CD8-positive, alpha-beta memory T cell (primary cell): ENCODE results near the gene AP3S2. TPM values are rescaled to one million over a fixed set of nuclear protein-coding genes. Genes with fewer than 3 reads are reported as not detected.
"Not testable (repeated sequence)": the region's sequence is repeated elsewhere in the genome, so short reads cannot be mapped to it uniquely, and the experiment has no call there.

Experiments
- CTCF ChIA-PET: fragments of 350-600 bp; sonication (Branson Sonifier 250); formaldehyde crosslinking; loops from one replicate; lab custom pipeline; 2021; ENCODE audit warnings: antibody characterized with exemption; lab: Charles Lee
- POLR2A ChIA-PET: fragments of 350-600 bp; sonication (Branson Sonifier 250); formaldehyde crosslinking; loops from one replicate; lab custom pipeline; 2021; ENCODE audit warnings: antibody characterized with exemption; lab: Charles Lee
- DNase-seq, 5 donors: peaks; one replicate each; pipeline versions ENCODE4 v3.0.0 to v3.0.0-alpha.2; 2020 to 2022; ENCODE audit warnings: mixed read lengths in 1 of 5
- H3K27ac ChIP-seq: one replicate; pipeline ENCODE4 v1.7.0; 2013; ENCODE audit warnings: low read depth, mild to moderate bottlenecking, low read length, moderate library complexity
- H3K27me3 ChIP-seq: 2 replicates; pipeline ENCODE4 v1.7.0; 2013; ENCODE audit warnings: low read length, mild to moderate bottlenecking; ENCODE audit not compliant: insufficient read depth, poor library complexity, severe bottlenecking
- H3K36me3 ChIP-seq: 2 replicates; pipeline ENCODE4 v1.7.0; 2013; ENCODE audit warnings: mild to moderate bottlenecking, low read length, moderate library complexity; ENCODE audit not compliant: insufficient read depth
- H3K4me1 ChIP-seq: 2 replicates; pipeline ENCODE4 v1.7.0; 2013; ENCODE audit warnings: mild to moderate bottlenecking, low read length, moderate library complexity; ENCODE audit not compliant: insufficient read depth
- H3K4me3 ChIP-seq: 2 replicates; pipeline ENCODE4 v1.7.0; 2013; ENCODE audit warnings: mild to moderate bottlenecking, low read length
- H3K9me3 ChIP-seq: 2 replicates; pipeline ENCODE4 v1.7.0; 2013; ENCODE audit warnings: mild to moderate bottlenecking, low read length
- H3K27ac Mint-ChIP-seq, 8 donors: one replicate each; pipeline ENCODE4 v1.8.0; 2020 to 2021; ENCODE audit warnings: mixed read lengths in 8 of 8, mild to moderate bottlenecking in 6 of 8, inconsistent platforms in 3 of 8, moderate library complexity in 3 of 8
- H3K27me3 Mint-ChIP-seq, 2 donors: one replicate each; pipeline ENCODE4 v1.8.0; 2020 to 2021; ENCODE audit warnings: mixed read lengths in 2 of 2, mild to moderate bottlenecking in 1 of 2, moderate library complexity in 1 of 2
- H3K36me3 Mint-ChIP-seq, 3 donors: one replicate each; pipeline ENCODE4 v1.8.0; 2020 to 2021; ENCODE audit warnings: mixed read lengths in 3 of 3, inconsistent platforms in 1 of 3, mild to moderate bottlenecking in 1 of 3
- H3K4me1 Mint-ChIP-seq, 3 donors: one replicate each; pipeline ENCODE4 v1.8.0; 2020 to 2021; ENCODE audit warnings: mixed read lengths in 3 of 3, inconsistent platforms in 1 of 3, mild to moderate bottlenecking in 1 of 3
- H3K4me3 Mint-ChIP-seq, 7 donors: one replicate each; pipeline ENCODE4 v1.8.0; 2020 to 2021; ENCODE audit warnings: mixed read lengths in 7 of 7, mild to moderate bottlenecking in 6 of 7, moderate library complexity in 4 of 7, inconsistent platforms in 2 of 7
- H3K9me3 Mint-ChIP-seq, 5 donors: one replicate each; pipeline ENCODE4 v1.8.0; 2020 to 2022; ENCODE audit warnings: mixed read lengths in 5 of 5, mild to moderate bottlenecking in 3 of 5, moderate library complexity in 2 of 5, inconsistent platforms in 1 of 5
- polyA plus RNA-seq: library from polyadenylated mRNA; unstranded; fragments of 300-500 nt; fragmentation: Illumina TruSeq; gene quantifications from one replicate; pipeline ENCODE4 v1.2.3, GENCODE V29; 2021
- total RNA-seq, 2 experiments: library from RNA; stranded (reverse); gene quantifications; one replicate each; pipeline ENCODE4 v1.2.3, GENCODE V29; 2021

The AP3S2 gene
- total and polyA plus RNA-seq, 3 experiments from 2014 or later: 23.5 to 35.8 (median 24.5) TPM

GRCh38 chr15:89783861-89784685, 109.7 kb downstream of the AP3S2 start:
- Histone ChIP-seq H3K27me3 (peaks cover 8% of the 10 kb centered on the region), H3K36me3 (no peaks in the 10 kb centered on the region), H3K4me3 (no peak overlapping the region), H3K4me1 (no peaks in the 10 kb centered on the region), H3K27ac (peak overlapping the region; percentile 33), H3K9me3 (no peaks in the 10 kb centered on the region)
- Mint-ChIP-seq H3K9me3 (peaks cover 0 to 11% (median 5%) of the 10 kb centered on the region in 5 donors), H3K4me3 (no peak overlapping the region), H3K27me3 (peaks cover 18 to 32% of the 10 kb centered on the region in 2 donors), H3K27ac (no peak overlapping the region), H3K4me1 (no peaks in the 10 kb centered on the region), H3K36me3 (no peaks in the 10 kb centered on the region)
- DNase-seq: no peak
- CTCF ChIA-PET: no interaction called here
- POLR2A ChIA-PET: no interaction called here

GRCh38 chr15:89783111-89783860, 110.5 kb downstream of the AP3S2 start:
- H3K27me3 Mint-ChIP-seq: peaks cover 18 to 37% of the 10 kb centered on the region in 2 donors
- peak overlapping the region in 1 of 8 donors; percentile 63 for H3K27ac Mint-ChIP-seq
- Histone ChIP-seq H3K9me3 (no peaks in the 10 kb centered on the region), H3K4me1 (no peaks in the 10 kb centered on the region), H3K4me3 (no peak overlapping the region), H3K27ac (peak overlapping the region; percentile 33), H3K27me3 (peaks cover 8% of the 10 kb centered on the region), H3K36me3 (no peaks in the 10 kb centered on the region)
- H3K4me3 Mint-ChIP-seq: no peak overlapping the region
- H3K36me3 Mint-ChIP-seq: no peaks in the 10 kb centered on the region
- peaks cover 0 to 11% (median 4%) of the 10 kb centered on the region in 5 donors for H3K9me3 Mint-ChIP-seq
- no peaks in the 10 kb centered on the region for H3K4me1 Mint-ChIP-seq
- DNase-seq: no peak
- CTCF ChIA-PET: no interaction called here
- POLR2A ChIA-PET: no interaction called here

GRCh38 chr15:89782619-89782950, 111.2 kb downstream of the AP3S2 start:
- H3K4me1 ChIP-seq, POLR2A ChIA-PET, H3K4me1 Mint-ChIP-seq, H3K36me3 ChIP-seq, H3K9me3 Mint-ChIP-seq, H3K9me3 ChIP-seq, CTCF ChIA-PET, H3K4me3 Mint-ChIP-seq, H3K27ac Mint-ChIP-seq, H3K27me3 ChIP-seq, H3K36me3 Mint-ChIP-seq, H3K4me3 ChIP-seq, DNase-seq: not testable (repeated sequence)
- peaks cover 19 to 37% of the 10 kb centered on the region in 2 donors for H3K27me3 Mint-ChIP-seq
- peak overlapping the region; percentile 33 for H3K27ac ChIP-seq

- Histone ChIP-seq H3K27ac (peak overlapping the region; percentile 43), H3K4me3 (no peak overlapping the region), H3K27me3 (peaks cover 13% of the 10 kb centered on the region), H3K4me1 (no peaks in the 10 kb centered on the region), H3K36me3 (no peaks in the 10 kb centered on the region), H3K9me3 (no peaks in the 10 kb centered on the region)
- Mint-ChIP-seq H3K4me1 (peaks cover 0 to 3% (median 0%) of the 10 kb centered on the region in 3 donors), H3K27me3 (peaks cover 20 to 43% of the 10 kb centered on the region in 2 donors), H3K27ac (no peak overlapping the region), H3K9me3 (no peaks in the 10 kb centered on the region), H3K36me3 (no peaks in the 10 kb centered on the region), H3K4me3 (no peak overlapping the region)
- no peak for DNase-seq
- ChIA-PET POLR2A (no interaction called here), CTCF (no interaction called here)
Observed at GRCh38 chr15:89781891-89782618, 111.7 kb downstream of the AP3S2 start.

GRCh38 chr15:89781055-89781454, 112.7 kb downstream of the AP3S2 start:
- H3K27ac ChIP-seq: no peak overlapping the region
- no peak overlapping the region for H3K4me3 ChIP-seq
- POLR2A ChIA-PET: no interaction called here
- H3K9me3 ChIP-seq: no peaks in the 10 kb centered on the region
- H3K4me1 ChIP-seq: no peaks in the 10 kb centered on the region
- H3K9me3 Mint-ChIP-seq: no peaks in the 10 kb centered on the region
- CTCF ChIA-PET: no interaction called here
- H3K4me3 Mint-ChIP-seq: no peak overlapping the region
- H3K27me3 ChIP-seq: peaks cover 16% of the 10 kb centered on the region
- DNase-seq: no peak
- peaks cover 0 to 4% (median 0%) of the 10 kb centered on the region in 3 donors for H3K4me1 Mint-ChIP-seq
- peaks cover 21 to 43% of the 10 kb centered on the region in 2 donors for H3K27me3 Mint-ChIP-seq
- no peak overlapping the region for H3K27ac Mint-ChIP-seq
- no peaks in the 10 kb centered on the region for H3K36me3 Mint-ChIP-seq
- no peaks in the 10 kb centered on the region for H3K36me3 ChIP-seq

GRCh38 chr15:89780601-89781000, 113.2 kb downstream of the AP3S2 start:
- H3K9me3 ChIP-seq: no peaks in the 10 kb centered on the region
- H3K4me1 ChIP-seq: no peaks in the 10 kb centered on the region
- H3K4me3 Mint-ChIP-seq: no peak overlapping the region
- peaks cover 21 to 40% of the 10 kb centered on the region in 2 donors for H3K27me3 Mint-ChIP-seq
- peaks cover 0 to 4% (median 0%) of the 10 kb centered on the region in 3 donors for H3K4me1 Mint-ChIP-seq
- POLR2A ChIA-PET: no interaction called here
- H3K36me3 ChIP-seq: no peaks in the 10 kb centered on the region
- peak overlapping the region in 1 of 8 donors; percentile 43 for H3K27ac Mint-ChIP-seq
- H3K4me3 ChIP-seq: no peak overlapping the region
- H3K9me3 Mint-ChIP-seq: no peaks in the 10 kb centered on the region
- DNase-seq: no peak
- no peak overlapping the region for H3K27ac ChIP-seq
- no peaks in the 10 kb centered on the region for H3K36me3 Mint-ChIP-seq
- peaks cover 16% of the 10 kb centered on the region for H3K27me3 ChIP-seq
- CTCF ChIA-PET: no interaction called here
